A673 (cell line): Measurements from ENCODE around the gene NBPF26. TPM values are rescaled to one million over a fixed set of nuclear protein-coding genes. Genes with fewer than 3 reads are reported as not detected.
"Not testable (repeated sequence)": the region's sequence is repeated elsewhere in the genome, so short reads cannot be mapped to it uniquely, and the experiment has no call there.

Experiments used
- BruUV-seq: library from RNA; stranded (reverse); fragments of 400-500 nt; replicated peaks from 2 replicates; lab custom pipeline; 2021; lab: Mats Ljungman, UMichigan
- CTCF ChIA-PET: fragments of 300-600 bp; sonication (Branson Sonifier 250); formaldehyde crosslinking; loops from one replicate; lab custom pipeline; 2022; ENCODE audit warnings: antibody characterized with exemption; lab: Charles Lee
- POLR2A ChIA-PET: fragments of 300-600 bp; sonication (Branson Sonifier 250); formaldehyde crosslinking; loops from one replicate; lab custom pipeline; 2022; ENCODE audit warnings: antibody characterized with exemption; ENCODE audit not compliant: low non-redundant PET; lab: Charles Lee
- DNase-seq: peaks from one replicate; pipeline ENCODE4 v3.0.0-alpha.2; 2015; ENCODE audit warnings: low spot score
- H3K27ac ChIP-seq: fragments of 200-600 bp; sonication (generic); 2 replicates; pipeline ENCODE4 v1.5.1; 2016; ENCODE audit warnings: mixed run types, low read depth, mild to moderate bottlenecking, mixed read lengths, antibody characterized with exemption, low read length; ENCODE audit not compliant: poor library complexity, severe bottlenecking
- H3K27me3 ChIP-seq: fragments of 200-600 bp; sonication (generic); replicated peaks from 2 replicates; pipeline ENCODE4 v1.6.1; 2017; ENCODE audit warnings: mixed run types, low read depth, mild to moderate bottlenecking, mixed read lengths, antibody characterized with exemption, low read length; ENCODE audit not compliant: insufficient read depth, poor library complexity
- H3K36me3 ChIP-seq: fragments of 200-600 bp; sonication (generic); 2 replicates; pipeline ENCODE4 v1.6.1; 2016; ENCODE audit warnings: mixed run types, mild to moderate bottlenecking, mixed read lengths, antibody characterized with exemption, low read length; ENCODE audit not compliant: insufficient read depth, poor library complexity, severe bottlenecking
- H3K4me1 ChIP-seq: fragments of 200-600 bp; sonication (generic); 2 replicates; pipeline ENCODE4 v1.6.1; 2017; ENCODE audit warnings: mixed run types, mild to moderate bottlenecking, mixed read lengths, antibody characterized with exemption, low read length; ENCODE audit not compliant: insufficient read depth, poor library complexity, severe bottlenecking
- H3K4me3 ChIP-seq: fragments of 200-600 bp; sonication (generic); 2 replicates; pipeline ENCODE4 v1.5.1; 2016; ENCODE audit warnings: low read depth, mixed run types, mild to moderate bottlenecking, mixed read lengths, low read length; ENCODE audit not compliant: poor library complexity, severe bottlenecking
- H3K9me3 ChIP-seq: fragments of 200-600 bp; sonication (generic); 2 replicates; pipeline ENCODE4 v1.6.1; 2016; ENCODE audit warnings: mixed run types, low read depth, mild to moderate bottlenecking, mixed read lengths, antibody characterized with exemption, low read length; ENCODE audit not compliant: poor library complexity, severe bottlenecking
- intact Hi-C: fragments of 100-400 bp; cut with micrococcal nuclease; formaldehyde crosslinking; loops from one replicate; pipeline ENCODE4 v1.10.0; 2022; ENCODE audit not compliant: unreplicated experiment
- total RNA-seq: library from RNA; stranded (reverse); gene quantifications from 2 replicates; pipeline ENCODE4 v1.2.3, GENCODE V29; 2021

NBPF26 gene
- total RNA-seq, 1 experiment from 2014 or later: 2.5 TPM

GRCh38 chr1:120723358-120723714, 409 bp upstream of the NBPF26 start:
- BruUV-seq, intact Hi-C loops: not testable (repeated sequence)

GRCh38 chr1:120724507-120724906, 762 bp downstream of the NBPF26 start:
- H3K4me3 ChIP-seq, DNase-seq, H3K9me3 ChIP-seq, H3K27ac ChIP-seq, POLR2A ChIA-PET, H3K4me1 ChIP-seq, BruUV-seq, H3K27me3 ChIP-seq, intact Hi-C loops, CTCF ChIA-PET, H3K36me3 ChIP-seq: not testable (repeated sequence)

More at GRCh38 chr1:120723358-120723714, 409 bp upstream of the NBPF26 start:
- DNase-seq, H3K4me1 ChIP-seq, H3K9me3 ChIP-seq, H3K4me3 ChIP-seq, H3K27ac ChIP-seq, CTCF ChIA-PET, POLR2A ChIA-PET, H3K36me3 ChIP-seq, H3K27me3 ChIP-seq: not testable (repeated sequence)

- POLR2A ChIA-PET, H3K27me3 ChIP-seq, H3K9me3 ChIP-seq, BruUV-seq, CTCF ChIA-PET, H3K4me1 ChIP-seq, H3K27ac ChIP-seq, intact Hi-C loops, H3K36me3 ChIP-seq, H3K4me3 ChIP-seq, DNase-seq: not testable (repeated sequence)
Observed at GRCh38 chr1:120728811-120729210, 5.1 kb downstream of the NBPF26 start.

GRCh38 chr1:120769090-120769489, 45.3 kb downstream of the NBPF26 start:
- DNase-seq, POLR2A ChIA-PET, H3K36me3 ChIP-seq, H3K9me3 ChIP-seq, H3K4me1 ChIP-seq, H3K27ac ChIP-seq, CTCF ChIA-PET, intact Hi-C loops, H3K4me3 ChIP-seq, BruUV-seq, H3K27me3 ChIP-seq: not testable (repeated sequence)

GRCh38 chr1:120805452-120805851, 81.7 kb downstream of the NBPF26 start:
- H3K27ac ChIP-seq, H3K4me3 ChIP-seq, BruUV-seq, H3K4me1 ChIP-seq, DNase-seq, H3K36me3 ChIP-seq, POLR2A ChIA-PET, intact Hi-C loops, H3K27me3 ChIP-seq, CTCF ChIA-PET, H3K9me3 ChIP-seq: not testable (repeated sequence)

- H3K27me3 ChIP-seq, H3K4me3 ChIP-seq, H3K27ac ChIP-seq, intact Hi-C loops, BruUV-seq, POLR2A ChIA-PET, H3K4me1 ChIP-seq, H3K36me3 ChIP-seq, DNase-seq, H3K9me3 ChIP-seq, CTCF ChIA-PET: not testable (repeated sequence)
Observed at GRCh38 chr1:120811822-120812221, 88.1 kb downstream of the NBPF26 start.

- DNase-seq, H3K27ac ChIP-seq, intact Hi-C loops, BruUV-seq, H3K36me3 ChIP-seq, H3K4me1 ChIP-seq, H3K27me3 ChIP-seq, H3K4me3 ChIP-seq, POLR2A ChIA-PET, CTCF ChIA-PET, H3K9me3 ChIP-seq: not testable (repeated sequence)
Observed at GRCh38 chr1:120825051-120825450, 101.3 kb downstream of the NBPF26 start.

GRCh38 chr1:120826623-120827022, 102.9 kb downstream of the NBPF26 start:
- intact Hi-C loops, H3K9me3 ChIP-seq, H3K4me3 ChIP-seq, CTCF ChIA-PET, POLR2A ChIA-PET, BruUV-seq, H3K27ac ChIP-seq, DNase-seq, H3K27me3 ChIP-seq, H3K4me1 ChIP-seq, H3K36me3 ChIP-seq: not testable (repeated sequence)
